CD4-positive, alpha-beta T cell treated with Interleukin-21 for 1 hour (primary cell): ENCODE measurements around the gene BRAF.
"Not testable (repeated sequence)": the region's sequence is repeated elsewhere in the genome, so short reads cannot be mapped to it uniquely, and the experiment has no call there.

Source experiments
- DNase-seq: peaks from one replicate; pipeline ENCODE4 v3.0.0-alpha.2; 2020

Gene BRAF

GRCh38 chr7:140702774-140703173, 222.0 kb downstream of the BRAF start:
- DNase-seq, result no peak

DNA sequence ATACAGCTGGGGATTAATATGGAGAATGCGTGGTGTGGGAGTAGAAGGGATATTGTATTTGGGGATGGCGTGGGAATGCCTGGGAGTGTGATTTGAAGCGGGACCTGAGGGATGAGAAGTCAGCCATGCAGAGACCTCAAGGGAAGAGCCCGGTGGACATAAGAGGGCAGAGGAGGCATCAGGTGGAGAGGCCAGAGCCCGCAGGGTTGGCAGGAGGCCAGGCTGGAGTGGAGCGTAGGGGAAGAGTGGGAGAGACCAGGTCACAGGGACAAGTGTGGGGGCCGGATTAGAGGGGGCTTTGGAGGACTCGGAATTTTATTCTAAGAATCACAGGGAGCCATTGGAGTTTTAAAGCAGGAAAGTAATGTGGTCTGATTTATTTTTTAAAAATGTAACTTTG, 226.3 kb downstream of the BRAF start:
- DNase-seq, result no peak

DNA sequence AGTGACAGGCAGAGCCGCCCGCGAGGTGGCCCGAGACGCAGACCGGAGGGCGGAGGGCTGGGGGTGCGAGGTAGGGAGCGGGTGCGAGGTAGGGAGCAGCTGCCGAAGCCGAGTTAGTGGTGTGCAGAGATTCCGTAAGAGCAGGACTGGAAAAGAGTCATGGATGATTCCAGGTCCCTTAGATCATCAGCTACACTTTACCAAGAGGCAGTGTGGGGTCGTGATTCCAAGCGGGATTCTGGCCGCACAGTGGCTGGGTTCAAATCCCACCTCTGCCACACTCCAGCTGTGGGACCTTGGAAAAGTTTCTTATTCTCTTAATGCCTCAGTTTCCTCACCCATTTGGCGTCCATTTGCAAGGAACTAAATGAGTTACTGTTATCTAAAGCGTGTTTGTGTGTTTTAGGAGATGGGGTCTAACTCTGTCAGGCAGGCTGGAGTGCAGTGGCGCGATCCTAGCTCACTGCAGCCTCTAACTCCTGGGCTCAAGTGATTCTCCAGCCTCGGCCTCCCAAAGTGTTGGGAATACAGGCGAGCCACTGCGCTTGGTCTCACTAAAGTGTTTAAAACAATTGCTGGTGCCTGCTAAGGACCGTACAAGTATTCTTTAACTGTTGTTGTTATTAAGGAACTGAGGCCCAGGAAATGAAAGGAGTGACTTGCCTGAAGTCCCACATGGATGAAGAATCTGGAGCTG, 227.1 kb downstream of the BRAF start:
- DNase-seq, result no peak

- DNase-seq, result peak; percentile 70
Measured at GRCh38 chr7:140696680-140697446, 227.9 kb downstream of the BRAF start, which contains the start of gene NDUFB2. NDUFB2 (plus strand) TSS chr7:140696708; CDS start chr7:140696745, 37 bp downstream.

- peak; percentile 93 for DNase-seq
Measured at GRCh38 chr7:140696024-140696679, 228.6 kb downstream of the BRAF start.

GRCh38 chr7:140695381-140695780, 229.3 kb downstream of the BRAF start:
- DNase-seq, result no peak

DNA sequence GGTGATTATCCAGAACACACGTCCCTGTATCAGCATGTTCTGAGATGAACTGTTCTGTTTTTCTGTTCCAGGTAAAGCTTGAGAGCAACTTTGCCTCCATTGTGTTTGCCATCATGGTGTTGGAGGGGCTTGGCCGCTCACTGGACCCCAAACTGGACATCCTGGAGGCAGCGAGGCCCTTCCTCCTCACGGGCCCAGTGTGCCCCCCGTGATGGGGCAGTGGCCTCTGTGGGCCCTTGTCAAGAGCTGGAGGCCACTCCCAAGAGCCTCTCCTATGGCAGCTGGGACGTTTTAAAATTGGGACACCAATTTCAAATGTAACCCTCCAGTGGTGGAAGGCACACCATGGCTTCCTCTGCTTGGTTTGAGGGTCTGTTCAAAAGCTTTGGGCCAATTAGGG, 230.1 kb downstream of the BRAF start:
- DNase-seq, result no peak

DNA sequence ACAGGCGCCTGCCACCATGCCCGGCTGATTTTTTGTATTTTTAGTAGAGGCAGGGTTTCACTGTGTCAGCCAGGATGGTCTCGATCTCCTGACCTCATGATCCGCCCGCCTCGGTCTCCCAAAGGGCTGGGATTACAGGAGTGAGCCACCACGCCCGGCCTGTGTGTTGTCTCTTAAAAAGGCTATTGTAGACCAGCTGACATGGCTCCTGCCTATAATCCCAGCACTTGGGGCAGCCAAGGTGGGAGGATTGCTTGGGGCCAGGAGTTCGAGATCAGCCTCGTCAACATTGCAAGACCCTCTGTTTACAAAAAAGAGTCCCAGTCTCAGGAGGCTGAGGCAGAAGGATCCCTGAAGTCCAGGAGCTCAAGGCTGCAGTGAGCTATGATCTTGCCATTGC, 230.9 kb downstream of the BRAF start:
- DNase-seq, result not testable (repeated sequence)

- DNase-seq, result no peak
Measured at GRCh38 chr7:140691376-140692045, 233.2 kb downstream of the BRAF start.

DNA sequence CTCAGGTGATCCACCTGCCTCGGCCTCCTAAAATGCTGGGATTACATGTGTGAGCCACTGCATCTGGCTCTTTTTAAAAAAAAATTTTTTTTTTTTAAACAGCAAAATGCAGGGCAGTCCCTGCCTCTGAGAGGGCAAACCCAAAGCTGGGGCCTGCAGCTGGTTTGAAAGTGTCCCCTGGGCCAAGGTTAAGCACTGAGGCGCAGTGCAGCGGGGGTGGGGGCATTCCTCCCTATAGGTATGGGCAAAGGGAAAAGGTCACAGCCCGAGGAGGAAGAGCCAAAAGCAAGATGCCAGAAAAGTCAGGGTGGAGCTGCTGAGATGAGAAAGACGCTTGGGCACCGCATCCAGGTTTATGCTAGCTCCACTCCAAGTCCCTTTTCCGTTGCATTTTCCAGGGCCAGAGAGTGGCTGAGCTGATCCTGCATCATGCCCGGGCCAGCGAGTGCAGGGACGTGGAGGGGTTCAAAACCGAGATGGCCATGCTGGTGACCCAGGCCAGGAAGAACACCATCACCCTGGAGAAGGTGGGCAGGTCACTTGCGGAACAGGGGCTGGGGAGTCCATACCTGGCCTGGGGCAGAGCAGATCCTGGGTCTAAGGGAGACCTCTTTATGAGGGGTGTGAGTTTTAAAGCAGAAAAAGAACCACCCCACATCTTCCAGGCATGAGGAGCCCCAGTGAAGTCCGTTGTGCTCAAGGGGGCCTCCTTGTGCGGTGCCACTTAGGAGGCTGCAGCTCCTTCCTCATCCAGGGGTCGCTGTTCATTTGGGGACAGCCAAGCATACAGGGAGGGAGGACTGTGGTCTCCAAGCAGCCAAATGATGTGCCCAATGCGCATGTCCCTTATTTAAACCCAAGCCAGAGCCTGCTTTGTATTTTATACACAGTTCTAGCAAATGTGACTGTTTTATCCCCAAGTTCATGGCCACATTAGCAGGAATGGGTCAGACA, 235.3 kb downstream of the BRAF start:
- DNase-seq, result no peak

DNA sequence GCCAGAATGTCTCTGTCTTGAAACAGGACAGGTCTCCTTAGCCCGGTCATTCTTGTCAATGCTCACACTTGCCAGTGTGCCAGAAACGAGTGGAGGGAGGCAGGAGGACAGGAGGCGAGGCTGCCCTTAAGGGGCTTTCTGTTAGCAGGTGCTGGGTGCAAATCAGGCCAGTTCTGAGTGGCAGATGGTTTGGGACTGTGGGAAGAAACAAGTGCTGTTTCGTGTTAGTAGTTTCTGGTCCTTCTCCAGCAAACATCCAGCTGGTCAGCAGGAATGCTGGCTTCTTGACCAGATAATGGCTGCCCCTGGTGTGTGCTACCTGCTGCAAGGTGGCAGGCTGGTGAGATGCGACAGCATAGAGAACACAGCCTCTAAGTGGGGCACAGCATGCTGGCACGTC, 236.4 kb downstream of the BRAF start:
- DNase-seq, result no peak

GRCh38 chr7:140686921-140687320, 237.8 kb downstream of the BRAF start:
- no peak for DNase-seq

GRCh38 chr7:140685407-140686087, 239.2 kb downstream of the BRAF start:
- DNase-seq, result no peak

- no peak for DNase-seq
Measured at GRCh38 chr7:140684066-140684950, 240.4 kb downstream of the BRAF start.

DNA sequence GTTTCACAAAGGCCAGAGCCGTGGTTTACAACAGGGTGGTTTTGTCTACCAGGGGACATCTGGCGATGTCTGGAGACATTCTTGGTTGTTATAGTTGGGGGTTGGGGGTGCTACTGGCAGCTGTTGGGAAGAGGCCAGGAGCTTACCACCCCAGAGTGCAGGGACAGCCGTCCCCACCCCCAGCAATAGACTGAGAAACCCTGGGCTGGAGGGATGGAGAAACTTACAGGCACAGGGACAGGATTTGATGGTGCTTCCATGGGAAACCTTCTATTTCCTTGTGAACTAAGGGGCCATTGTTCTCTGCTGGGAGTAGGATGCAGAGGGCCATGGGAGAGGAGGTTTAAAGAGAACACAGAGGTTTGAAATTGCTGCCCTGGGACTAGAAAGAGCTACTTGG, 241.1 kb downstream of the BRAF start:
- no peak for DNase-seq

DNA sequence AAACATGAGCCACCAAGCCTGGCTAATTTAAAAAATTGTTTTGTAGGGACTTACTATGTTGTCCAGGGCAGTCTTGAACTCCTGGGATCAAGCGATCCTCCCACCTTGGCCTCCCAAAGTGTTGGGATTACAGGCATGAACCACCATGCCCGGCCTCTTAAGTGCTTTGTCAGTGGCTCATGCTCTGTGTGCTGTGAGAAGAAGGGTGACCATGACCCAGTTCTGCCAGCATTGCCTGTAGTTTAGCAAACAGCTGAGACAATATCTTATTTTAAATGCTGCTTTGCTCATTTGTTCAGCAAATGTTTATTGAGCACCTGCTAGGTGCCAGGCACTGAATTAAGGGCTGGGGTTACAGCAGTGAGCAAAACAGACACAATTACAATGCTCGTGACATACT, 243.0 kb downstream of the BRAF start:
- DNase-seq, result no peak

DNA sequence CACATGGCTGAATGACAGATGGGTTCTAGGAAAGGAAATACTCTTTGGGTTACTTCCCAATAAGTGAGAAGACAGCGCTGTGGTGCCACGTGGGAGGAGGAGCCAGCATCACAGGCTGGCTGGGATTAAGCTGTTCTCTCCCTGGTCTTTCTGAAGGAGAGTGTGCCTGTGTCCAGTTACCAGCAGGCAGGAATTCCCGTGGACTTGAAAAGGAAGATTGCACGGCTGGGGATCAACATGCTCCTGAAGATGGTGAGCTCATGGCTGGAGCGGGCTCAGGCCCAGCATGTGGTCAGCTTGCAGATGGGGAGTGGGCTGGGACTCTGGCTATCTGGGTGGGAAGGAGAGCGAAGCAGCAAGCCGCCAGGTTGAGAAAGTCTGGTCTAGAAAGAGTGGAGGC, 243.8 kb downstream of the BRAF start:
- DNase-seq, result no peak

GRCh38 chr7:140679186-140679585, 245.5 kb downstream of the BRAF start:
- DNase-seq, result no peak

GRCh38 chr7:140678816-140679130, 246.0 kb downstream of the BRAF start:
- DNase-seq, result no peak

- no peak for DNase-seq
Measured at GRCh38 chr7:140678081-140678815, 246.5 kb downstream of the BRAF start.
